Muscle layer of duodenum (tissue), 2 donors: ENCODE measurements around the gene PLEKHA6.

Experiments
- H3K27ac ChIP-seq: one replicate; pipeline ENCODE4 v1.7.0; 2013; ENCODE audit warnings: mild to moderate bottlenecking, low read length
- H3K27me3 ChIP-seq: one replicate; pipeline ENCODE4 v1.7.0; 2013; ENCODE audit warnings: low read depth, mild to moderate bottlenecking, control low read depth, low read length
- H3K36me3 ChIP-seq, 2 donors: one replicate each; pipeline ENCODE4 v1.7.0; 2013; ENCODE audit warnings: low read length in 2 of 2, control low read depth in 1 of 2, mild to moderate bottlenecking in 1 of 2; ENCODE audit not compliant: insufficient read depth in 2 of 2, control insufficient read depth in 1 of 2
- H3K4me1 ChIP-seq, 2 donors: one replicate each; pipeline ENCODE4 v1.7.0; 2013; ENCODE audit warnings: low read length in 2 of 2, mild to moderate bottlenecking in 2 of 2, control low read depth in 1 of 2, moderate library complexity in 1 of 2; ENCODE audit not compliant: insufficient read depth in 2 of 2, control insufficient read depth in 1 of 2
- H3K4me3 ChIP-seq, 2 donors: one replicate each; pipeline ENCODE4 v1.7.0; 2013; ENCODE audit warnings: low read length in 2 of 2, low read depth in 1 of 2, mild to moderate bottlenecking in 1 of 2
- H3K9me3 ChIP-seq, 2 donors: one replicate each; pipeline ENCODE4 v1.7.0; 2013; ENCODE audit warnings: low read length in 2 of 2, control low read depth in 1 of 2, mild to moderate bottlenecking in 1 of 2; ENCODE audit not compliant: control insufficient read depth in 1 of 2
- donor health status: healthy.

The PLEKHA6 gene

DNA sequence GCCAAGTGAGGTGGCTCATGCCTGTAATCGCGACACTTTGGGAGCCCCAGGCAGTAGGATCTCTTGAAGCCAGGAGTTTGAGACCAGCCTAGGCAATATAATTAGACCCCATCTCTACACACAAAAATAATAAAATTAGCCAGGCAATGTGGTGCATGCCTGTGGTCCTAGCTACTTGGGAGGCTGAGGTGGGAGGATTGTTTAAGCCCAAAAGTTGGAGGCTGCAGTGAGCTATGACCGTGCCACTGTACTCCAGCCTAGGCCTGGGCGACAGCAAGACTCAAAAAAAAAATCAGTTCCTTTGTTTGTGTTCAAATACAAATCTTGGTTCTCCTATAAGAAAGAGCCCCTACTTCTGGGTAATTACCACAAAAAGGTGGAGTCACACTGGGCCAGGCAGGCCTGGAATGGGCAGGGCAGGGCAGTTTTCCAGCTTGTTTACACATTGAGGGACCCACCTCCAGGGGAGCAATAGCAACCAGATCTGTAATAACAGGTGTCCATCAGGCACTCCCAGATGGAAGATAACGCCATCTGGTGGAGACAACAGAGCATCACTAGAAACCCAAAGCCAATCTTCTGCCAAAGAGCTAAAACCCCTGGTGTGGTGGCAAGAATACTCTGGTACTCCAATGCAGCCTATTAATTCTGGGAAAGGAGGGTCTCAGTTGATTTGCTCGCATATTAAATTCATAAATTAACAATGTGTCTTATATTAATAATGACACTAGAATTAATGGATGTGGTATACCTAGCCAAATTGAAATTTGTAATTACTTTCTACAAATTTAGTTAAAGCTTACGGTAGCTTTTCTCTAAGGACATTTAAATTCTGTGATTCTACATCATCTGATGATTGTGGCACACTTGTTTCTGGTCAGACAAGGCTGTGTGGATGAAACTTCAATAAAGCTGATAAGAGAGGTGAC lies 38.7 kb upstream of the PLEKHA6 start:
- Histone ChIP-seq H3K36me3 (peaks cover 7 to 18% of the 10 kb centered on the region in 2 donors), H3K27ac (no peak overlapping the region), H3K9me3 (no peaks in the 10 kb centered on the region), H3K27me3 (no peaks in the 10 kb centered on the region), H3K4me1 (no peaks in the 10 kb centered on the region), H3K4me3 (no peak overlapping the region)

DNA sequence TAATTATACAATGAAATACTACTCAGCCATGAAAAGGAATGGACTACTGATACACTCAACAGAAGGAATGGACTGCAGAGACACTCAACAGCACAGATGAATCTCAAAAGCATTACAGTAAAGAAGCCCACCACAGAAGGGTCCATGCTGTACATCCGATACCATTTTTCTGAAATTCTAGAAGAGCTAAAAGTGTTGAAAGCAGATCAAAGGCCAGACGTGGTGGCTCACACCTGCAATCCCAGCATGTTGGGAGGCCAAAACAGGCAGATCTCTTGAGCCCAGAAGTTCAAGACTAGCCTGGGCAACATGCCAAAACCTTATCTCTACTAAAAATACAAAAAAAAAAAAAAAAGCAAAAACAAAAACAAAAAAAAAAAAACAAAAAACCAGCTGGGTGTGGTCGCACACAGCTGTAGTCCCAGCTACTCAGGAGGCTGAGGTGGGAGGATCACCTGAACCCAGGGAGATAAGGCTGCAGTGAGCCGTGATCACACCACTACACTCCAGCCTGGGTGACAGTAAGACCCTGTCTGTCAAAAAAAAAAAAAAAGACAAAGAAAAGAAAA lies 36.4 kb upstream of the PLEKHA6 start:
- H3K4me1 ChIP-seq: no peaks in the 10 kb centered on the region
- no peak overlapping the region for H3K27ac ChIP-seq

DNA sequence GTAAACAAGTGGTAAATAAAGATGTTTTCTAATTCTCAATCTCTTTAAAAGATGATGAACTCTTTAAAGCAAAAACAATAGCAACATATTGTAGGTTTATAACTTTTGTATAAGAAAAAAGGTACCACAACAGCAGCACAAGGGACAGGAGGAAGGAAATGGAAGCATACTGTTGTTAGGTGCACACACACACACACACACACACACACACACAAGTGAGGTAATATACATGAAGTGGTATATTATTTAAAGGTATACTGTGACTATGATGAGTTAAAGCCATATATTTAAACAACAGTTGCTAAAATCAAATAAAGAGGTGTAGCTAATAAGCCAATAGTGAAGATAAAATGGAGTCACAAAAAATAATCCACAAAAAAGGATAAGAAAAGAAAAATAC lies 31.9 kb upstream of the PLEKHA6 start:
- no peaks in the 10 kb centered on the region for H3K27me3 ChIP-seq
- no peaks in the 10 kb centered on the region for H3K9me3 ChIP-seq
- H3K4me1 ChIP-seq: no peaks in the 10 kb centered on the region
- H3K27ac ChIP-seq: no peak overlapping the region
- no peaks in the 10 kb centered on the region for H3K36me3 ChIP-seq
- no peak overlapping the region for H3K4me3 ChIP-seq

More for the DNA sequence above, 36.4 kb upstream of the PLEKHA6 start:
- Histone ChIP-seq H3K36me3 (peaks cover 0 to 13% of the 10 kb centered on the region in 2 donors), H3K27me3 (no peaks in the 10 kb centered on the region), H3K4me3 (no peak overlapping the region), H3K9me3 (no peaks in the 10 kb centered on the region)

DNA sequence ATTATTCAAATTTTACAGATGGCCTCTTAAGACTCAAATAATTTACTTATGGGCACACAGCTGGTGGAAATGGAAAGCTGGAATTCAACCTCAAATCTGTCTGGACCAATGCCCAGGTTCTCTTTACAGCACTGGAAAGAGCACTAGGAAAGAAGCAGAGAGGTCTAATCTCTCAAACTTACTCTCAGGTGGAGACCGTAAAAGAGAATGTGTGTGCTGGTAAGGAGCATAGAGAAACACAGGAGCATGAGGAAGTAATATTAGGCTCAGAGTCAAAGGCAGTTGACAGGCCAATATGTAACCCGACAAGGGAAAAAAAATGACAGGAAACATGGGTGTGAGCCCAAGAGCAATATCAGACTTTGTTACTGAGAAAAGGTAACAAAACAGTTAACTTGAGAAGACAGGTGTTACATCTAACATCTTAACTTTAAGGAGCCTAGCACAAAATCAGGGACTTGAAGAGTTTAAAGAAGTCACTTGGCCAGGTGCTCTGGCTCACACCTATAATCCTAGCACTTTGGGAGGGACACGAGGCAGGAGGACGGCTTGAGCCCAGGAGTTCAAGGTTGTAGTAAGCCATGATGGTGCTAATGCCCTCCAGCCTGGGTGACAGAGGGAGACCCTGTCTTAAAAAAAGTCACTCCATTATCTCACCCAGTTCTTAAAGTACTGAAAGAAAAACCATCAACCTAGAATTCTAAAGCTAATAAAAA lies 31.2 kb upstream of the PLEKHA6 start:
- Histone ChIP-seq H3K27me3 (no peaks in the 10 kb centered on the region), H3K36me3 (no peaks in the 10 kb centered on the region), H3K4me3 (no peak overlapping the region), H3K27ac (no peak overlapping the region), H3K4me1 (no peaks in the 10 kb centered on the region), H3K9me3 (no peaks in the 10 kb centered on the region)

DNA sequence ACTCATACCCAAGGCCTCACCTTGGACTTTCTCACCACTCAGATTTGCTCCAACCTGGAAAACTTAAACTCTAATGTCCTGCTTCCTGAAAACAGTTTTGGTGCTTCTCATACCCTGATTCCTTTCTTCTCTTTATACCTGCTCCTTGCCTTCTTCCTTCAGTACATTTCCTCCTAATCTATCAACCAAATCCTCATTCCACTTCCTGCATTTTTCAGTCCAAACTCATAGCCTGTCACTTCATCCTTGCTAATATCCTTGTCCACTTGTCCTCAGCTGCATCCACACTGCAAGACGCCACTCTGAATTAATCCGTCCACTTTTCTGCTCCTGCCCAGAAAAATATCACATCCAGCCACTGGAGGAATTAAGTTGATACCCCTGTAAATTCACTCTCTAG lies 26.0 kb upstream of the PLEKHA6 start:
- Histone ChIP-seq H3K27ac (no peak overlapping the region), H3K27me3 (no peaks in the 10 kb centered on the region), H3K36me3 (no peaks in the 10 kb centered on the region), H3K4me1 (no peaks in the 10 kb centered on the region), H3K4me3 (no peak overlapping the region), H3K9me3 (no peaks in the 10 kb centered on the region)

DNA sequence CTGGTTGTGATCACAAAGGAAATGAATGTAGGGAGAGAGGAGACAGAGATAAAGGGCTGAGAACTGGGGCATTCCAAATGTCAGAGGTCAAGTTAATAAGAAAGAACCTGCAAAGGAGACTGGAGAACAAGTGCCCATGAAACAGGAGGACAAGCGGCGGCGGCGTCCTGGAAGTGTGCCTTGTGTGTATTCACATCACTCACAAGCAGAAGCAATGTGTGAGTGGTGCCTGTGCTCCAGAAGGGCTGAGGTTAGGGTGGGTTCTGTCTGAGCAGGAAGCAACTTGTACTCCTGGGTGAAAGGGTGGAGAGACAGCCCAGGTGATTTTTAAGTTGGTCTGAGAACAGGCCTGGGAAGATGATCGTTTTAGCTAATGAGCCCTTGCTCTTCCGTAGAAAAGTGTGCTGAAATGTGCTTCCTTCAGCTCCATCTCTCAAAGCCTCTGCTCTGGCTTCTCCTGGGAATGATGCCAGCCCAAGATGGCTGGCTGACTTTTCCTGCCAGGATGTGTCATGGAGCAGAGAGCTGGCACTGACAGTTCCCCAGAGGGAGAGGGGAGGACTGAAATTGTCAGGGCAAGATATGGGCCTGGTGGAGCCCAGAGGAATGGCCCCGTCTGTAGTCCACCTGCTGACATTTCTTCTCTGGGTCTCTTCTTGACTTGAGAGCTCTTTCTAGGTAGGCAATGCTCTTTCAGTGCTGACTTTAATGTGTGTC lies 25.1 kb upstream of the PLEKHA6 start:
- Histone ChIP-seq H3K4me3 (no peak overlapping the region), H3K4me1 (no peaks in the 10 kb centered on the region), H3K9me3 (no peaks in the 10 kb centered on the region), H3K27ac (no peak overlapping the region), H3K27me3 (peaks cover 2% of the 10 kb centered on the region), H3K36me3 (no peaks in the 10 kb centered on the region)

DNA sequence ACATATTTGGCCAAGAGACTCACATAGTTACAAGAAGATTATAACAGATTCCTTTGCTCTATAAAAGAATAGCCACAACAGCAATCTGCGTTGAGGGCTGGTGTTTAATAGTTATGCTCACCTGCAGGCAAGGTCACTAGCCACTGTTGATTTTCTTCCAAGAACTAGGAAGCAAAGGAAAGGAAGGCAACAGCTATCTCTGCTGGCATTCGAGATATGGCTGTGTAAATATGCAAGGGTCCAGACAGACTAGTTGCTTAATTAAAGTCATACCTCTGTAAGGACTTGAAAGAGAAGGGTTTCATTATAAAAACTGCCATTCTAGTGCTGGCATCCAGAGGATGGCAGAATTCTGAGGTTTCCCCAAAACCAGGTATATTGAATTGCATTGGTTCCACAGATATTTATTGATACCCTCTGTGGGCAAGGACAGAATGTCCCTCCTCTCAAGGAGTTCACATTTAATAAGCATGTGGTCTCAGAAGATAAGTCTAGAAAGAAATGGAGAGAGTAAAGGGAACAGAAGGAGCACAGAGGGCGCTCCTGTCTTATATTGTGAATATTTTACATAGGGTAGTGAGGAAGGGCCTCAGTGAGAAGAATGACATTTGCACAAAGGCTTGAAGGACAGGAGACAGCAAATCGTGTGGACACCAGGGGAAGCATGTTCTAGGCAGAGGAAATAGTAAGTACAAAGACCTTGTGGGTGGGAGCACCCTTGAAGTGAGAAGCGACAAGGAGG lies 23.6 kb upstream of the PLEKHA6 start:
- no peak overlapping the region for H3K27ac ChIP-seq
- H3K4me1 ChIP-seq: peaks cover 0 to 1% of the 10 kb centered on the region in 2 donors
- H3K27me3 ChIP-seq: peaks cover 4% of the 10 kb centered on the region
- H3K36me3 ChIP-seq: no peaks in the 10 kb centered on the region
- no peaks in the 10 kb centered on the region for H3K9me3 ChIP-seq
- H3K4me3 ChIP-seq: no peak overlapping the region

DNA sequence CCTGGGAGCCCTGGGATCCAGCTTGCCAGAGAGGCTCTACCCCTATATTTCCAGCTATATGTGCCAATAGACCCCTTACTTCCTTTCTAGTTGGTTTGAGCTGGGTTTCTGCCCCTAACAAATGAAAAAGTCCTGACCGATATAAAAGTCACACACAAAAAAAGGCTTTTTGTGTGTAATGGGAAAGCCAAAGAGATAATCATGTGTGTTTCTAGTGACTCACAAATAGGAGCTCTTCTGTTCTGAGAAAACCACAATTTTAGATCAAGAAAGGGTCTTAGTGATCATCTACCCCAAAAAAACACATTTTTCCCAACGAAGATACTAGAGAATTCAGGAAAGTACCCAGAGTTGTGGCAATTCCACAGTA lies 23.0 kb upstream of the PLEKHA6 start:
- H3K27me3 ChIP-seq: peaks cover 4% of the 10 kb centered on the region
- H3K9me3 ChIP-seq: no peaks in the 10 kb centered on the region
- no peak overlapping the region for H3K4me3 ChIP-seq
- H3K36me3 ChIP-seq: no peaks in the 10 kb centered on the region
- peaks cover 0 to 8% of the 10 kb centered on the region in 2 donors for H3K4me1 ChIP-seq
- H3K27ac ChIP-seq: no peak overlapping the region

DNA sequence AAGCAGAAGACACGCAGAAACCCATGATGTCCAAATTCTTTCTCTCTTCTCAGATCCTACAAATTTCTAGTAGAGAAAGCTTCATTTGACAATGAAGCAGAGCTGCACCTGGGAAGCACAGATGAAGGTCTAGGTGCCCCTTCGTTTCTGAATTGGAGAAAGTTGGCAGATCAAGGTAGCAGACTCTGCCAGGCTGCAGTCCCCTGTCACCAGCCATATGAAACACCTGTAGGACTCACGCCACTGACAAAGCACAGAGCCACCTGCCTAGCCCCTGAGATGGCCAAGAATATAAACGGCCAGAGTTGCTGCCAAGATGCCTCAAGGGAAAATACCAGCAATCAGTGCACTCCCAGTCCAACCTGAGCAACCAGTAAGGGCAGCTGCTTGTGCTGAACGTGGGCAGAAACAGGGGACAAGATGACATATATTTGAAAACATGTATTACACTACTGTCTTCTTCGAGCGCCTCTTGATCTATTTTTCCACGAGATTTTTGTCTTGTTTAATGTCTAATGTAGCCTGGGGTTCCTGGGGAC lies 20.6 kb upstream of the PLEKHA6 start:
- Histone ChIP-seq H3K27ac (no peak overlapping the region), H3K36me3 (no peaks in the 10 kb centered on the region), H3K4me3 (no peak overlapping the region), H3K27me3 (peaks cover 9% of the 10 kb centered on the region), H3K9me3 (no peaks in the 10 kb centered on the region), H3K4me1 (peaks cover 0 to 14% of the 10 kb centered on the region in 2 donors)

DNA sequence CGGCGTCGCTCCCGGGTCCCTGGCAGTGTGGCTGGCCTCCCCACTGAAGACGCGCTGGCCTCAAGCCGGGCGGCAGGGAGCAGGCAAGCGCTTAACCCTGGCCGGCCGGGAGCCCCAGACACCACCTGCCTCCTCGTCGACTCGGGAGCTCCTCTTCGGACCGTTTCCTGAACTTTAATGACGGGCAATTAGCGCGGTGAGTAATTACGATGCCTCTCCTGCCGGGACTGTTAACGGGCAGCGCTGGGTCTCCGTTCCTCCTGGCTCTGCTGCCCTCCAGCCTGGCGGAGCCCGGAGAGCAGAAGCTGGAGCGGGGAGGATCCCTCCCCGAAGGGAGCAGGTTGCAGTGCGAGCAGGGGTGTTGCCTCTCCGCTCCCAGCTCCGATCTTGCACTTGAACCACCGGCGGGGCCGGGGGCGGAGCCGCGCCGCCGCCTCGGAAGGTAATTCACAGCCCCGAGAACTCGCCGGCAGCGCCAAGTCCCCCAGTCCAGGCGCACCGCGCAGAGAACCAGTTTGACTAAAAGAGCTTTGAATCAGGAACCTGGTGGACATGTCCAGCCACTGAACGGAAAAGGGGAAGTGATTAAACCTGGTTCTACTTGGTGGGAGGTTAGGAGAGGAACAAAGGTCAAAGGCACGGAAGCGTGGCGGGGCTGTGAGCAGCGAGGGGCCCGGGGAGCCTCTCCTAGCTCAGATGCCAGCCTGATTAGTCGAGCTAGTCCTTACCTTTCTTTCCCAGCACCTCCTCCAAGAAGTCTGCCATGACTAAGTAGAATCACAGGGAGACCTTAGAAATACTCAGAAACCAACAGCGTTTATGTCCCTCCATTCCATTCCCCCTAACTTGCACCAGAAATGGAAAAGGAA lies 18.3 kb upstream of the PLEKHA6 start:
- peaks cover 11% of the 10 kb centered on the region for H3K27me3 ChIP-seq
- no peaks in the 10 kb centered on the region for H3K36me3 ChIP-seq
- peak overlapping the region; percentile 71 to 72 for H3K4me3 ChIP-seq
- H3K4me1 ChIP-seq: peaks cover 0 to 14% of the 10 kb centered on the region in 2 donors
- no peaks in the 10 kb centered on the region for H3K9me3 ChIP-seq
- H3K27ac ChIP-seq: peak overlapping the region; percentile 45
